Stimulated activated CD4-positive, alpha-beta T cell treated with anti-CD3 and anti-CD28 coated beads, Interleukin-12 subunit alpha, Interleukin-12 subunit beta, amount 100 ng/mL, for 48 hours (primary cell): Measurements from ENCODE around the gene PODXL.

Experiments
- DNase-seq, 3 donors: peaks; one replicate each; pipeline ENCODE4 v3.0.0-alpha.2; 2020; ENCODE audit warnings: low read depth in 2 of 3, low spot score in 1 of 3

PODXL gene

GRCh38 chr7:131568510-131568909 lies 12.1 kb upstream of the PODXL start:
- DNase-seq: no peak

- no peak for DNase-seq
These were observed 8.2 kb upstream of the PODXL start for GRCh38 chr7:131564640-131565039.

GRCh38 chr7:131563918-131564317 lies 7.5 kb upstream of the PODXL start:
- DNase-seq: no peak

- no peak for DNase-seq
These were observed 6.5 kb upstream of the PODXL start for GRCh38 chr7:131562941-131563340.

GRCh38 chr7:131560061-131560460 lies 3.6 kb upstream of the PODXL start:
- DNase-seq: no peak

GRCh38 chr7:131557652-131558385 lies 1.4 kb upstream of the PODXL start:
- DNase-seq: no peak

GRCh38 chr7:131556909-131557651 lies 652 bp upstream of the PODXL start:
- no peak for DNase-seq

- DNase-seq: no peak
These were observed 826 bp downstream of the PODXL start for GRCh38 chr7:131555552-131556052.

GRCh38 chr7:131554880-131555516 lies 1.4 kb downstream of the PODXL start:
- DNase-seq: no peak

GRCh38 chr7:131553931-131554330 lies 2.5 kb downstream of the PODXL start:
- DNase-seq: no peak

GRCh38 chr7:131552053-131552452 lies 4.4 kb downstream of the PODXL start:
- DNase-seq: no peak

GRCh38 chr7:131550846-131551245 lies 5.6 kb downstream of the PODXL start:
- DNase-seq: no peak

GRCh38 chr7:131548371-131548770 lies 8.1 kb downstream of the PODXL start:
- DNase-seq: no peak

- DNase-seq: no peak
These were observed 8.8 kb downstream of the PODXL start for GRCh38 chr7:131547589-131547988.

- peak; percentile 14 to 49 (median 26) for DNase-seq
These were observed 9.8 kb downstream of the PODXL start for GRCh38 chr7:131546583-131547141.

- no peak for DNase-seq
These were observed 10.3 kb downstream of the PODXL start for GRCh38 chr7:131546126-131546525.

- no peak for DNase-seq
These were observed 11.8 kb downstream of the PODXL start for GRCh38 chr7:131544449-131545301.

- no peak for DNase-seq
These were observed 12.4 kb downstream of the PODXL start for GRCh38 chr7:131544021-131544420.

GRCh38 chr7:131543298-131543697 lies 13.1 kb downstream of the PODXL start:
- DNase-seq: no peak

GRCh38 chr7:131540491-131541162 lies 15.8 kb downstream of the PODXL start:
- no peak for DNase-seq
